NCI-H748 (cell line): ENCODE measurements around the gene ARHGAP36.

Experiments used
- DNase-seq: peaks from one replicate; lab custom pipeline; 2025; ENCODE audit not compliant: unreplicated experiment; lab: John Stamatoyannopoulos, UW

ARHGAP36 gene

GRCh38 chrX:131068945-131069719 lies 11.0 kb downstream of the ARHGAP36 start:
- DNase-seq, result peak; percentile 37

- no peak for DNase-seq
Measured at GRCh38 chrX:131072871-131073571, 14.9 kb downstream of the ARHGAP36 start.

GRCh38 chrX:131073607-131074006 lies 15.5 kb downstream of the ARHGAP36 start:
- no peak for DNase-seq

- peak; percentile 57 for DNase-seq
Measured at GRCh38 chrX:131081772-131082740, 23.9 kb downstream of the ARHGAP36 start.

- DNase-seq, result no peak
Measured at GRCh38 chrX:131083510-131084142, 25.5 kb downstream of the ARHGAP36 start.

GRCh38 chrX:131084145-131084544 lies 26.0 kb downstream of the ARHGAP36 start:
- DNase-seq, result no peak

- no peak for DNase-seq
Measured at GRCh38 chrX:131136776-131137175, 78.6 kb downstream of the ARHGAP36 start.

GRCh38 chrX:131139072-131139471 lies 80.9 kb downstream of the ARHGAP36 start:
- no peak for DNase-seq
